PC-3 (cell line): Measurements from ENCODE around the gene TMPRSS13. TPM values are rescaled to one million over a fixed set of nuclear protein-coding genes. Genes with fewer than 3 reads are reported as not detected.

Experiments used
- ATAC-seq: fragments of 200-7000 bp; cut with Tn5 transposase; 2 replicates; pipeline ENCODE4 v1.9.1; 2020; ENCODE audit warnings: mild to moderate bottlenecking, moderate library complexity
- BruUV-seq: library from RNA; stranded (reverse); fragments of 400-500 nt; replicated peaks from 2 replicates; lab custom pipeline; 2021; lab: Mats Ljungman, UMichigan
- CTCF ChIA-PET: fragments of 300-600 bp; sonication (Branson Sonifier 250); formaldehyde crosslinking; loops from one replicate; lab custom pipeline; 2022; ENCODE audit warnings: antibody characterized with exemption; lab: Charles Lee
- POLR2A ChIA-PET: fragments of 300-600 bp; sonication (Branson Sonifier 250); formaldehyde crosslinking; loops from one replicate; lab custom pipeline; 2022; ENCODE audit warnings: antibody characterized with exemption; ENCODE audit not compliant: unreplicated experiment; lab: Charles Lee
- DNase-seq: peaks from one replicate; pipeline ENCODE4 v3.0.0-alpha.2; 2015
- H2AFZ ChIP-seq: fragments of 300-600 bp; sonication (generic); 2 replicates; pipeline ENCODE4 v1.6.0; 2016; ENCODE audit warnings: antibody characterized with exemption, low read length
- H3F3A ChIP-seq: fragments of 300-600 bp; sonication (generic); one replicate; pipeline ENCODE4 v1.6.0; 2017; ENCODE audit warnings: antibody characterized with exemption, low read length, control low read depth, mild to moderate bottlenecking; ENCODE audit not compliant: unreplicated experiment
- H3K27ac ChIP-seq: fragments of 300-600 bp; sonication (generic); 2 replicates; pipeline ENCODE4 v1.5.1; 2016; ENCODE audit warnings: mild to moderate bottlenecking, low read length
- H3K27me3 ChIP-seq: fragments of 300-600 bp; sonication (generic); 2 replicates; pipeline ENCODE4 v1.6.1; 2016; ENCODE audit warnings: low read length, mixed read lengths
- H3K36me3 ChIP-seq: fragments of 300-600 bp; sonication (generic); 2 replicates; pipeline ENCODE4 v1.6.1; 2016; ENCODE audit warnings: low read depth, mixed run types, low read length, mixed read lengths
- H3K4me1 ChIP-seq: fragments of 300-600 bp; sonication (generic); 2 replicates; pipeline ENCODE4 v1.5.1; 2016; ENCODE audit warnings: low read length; ENCODE audit not compliant: insufficient read depth
- H3K4me2 ChIP-seq: fragments of 300-600 bp; sonication (generic); 2 replicates; pipeline ENCODE4 v1.6.0; 2016; ENCODE audit warnings: low read length
- H3K4me3 ChIP-seq: fragments of 300-600 bp; sonication (generic); 2 replicates; pipeline ENCODE4 v1.5.1; 2016; ENCODE audit warnings: mild to moderate bottlenecking, low read length, mixed read lengths
- H3K79me2 ChIP-seq: fragments of 300-600 bp; sonication (generic); 2 replicates; pipeline ENCODE4 v1.6.1; 2017; ENCODE audit warnings: low read length, mixed read lengths
- H3K9ac ChIP-seq: fragments of 300-600 bp; sonication (generic); 2 replicates; pipeline ENCODE4 v1.6.0; 2016; ENCODE audit warnings: mild to moderate bottlenecking, low read length
- H3K9me2 ChIP-seq: fragments of 300-600 bp; sonication (generic); replicated peaks from 2 replicates; pipeline ENCODE4 v1.6.1; 2016; ENCODE audit warnings: mixed run types, low read length, mixed read lengths
- H3K9me3 ChIP-seq: fragments of 300-600 bp; sonication (generic); 2 replicates; pipeline ENCODE4 v1.6.1; 2016; ENCODE audit warnings: low read length, mixed read lengths
- H4K20me1 ChIP-seq: fragments of 300-600 bp; sonication (generic); 2 replicates; pipeline ENCODE4 v1.6.1; 2016; ENCODE audit warnings: low read length, mixed read lengths
- CTCF ChIP-seq: fragments of 300-600 bp; sonication (generic); conservative IDR thresholded peaks from 2 replicates; pipeline ENCODE4 v1.5.1; 2017; ENCODE audit warnings: antibody characterized with exemption, low read depth, mild to moderate bottlenecking, low read length
- EZH2 ChIP-seq: fragments of 300-600 bp; sonication (generic); IDR thresholded peaks from one replicate; pipeline ENCODE4 v1.6.1; 2017; ENCODE audit warnings: antibody characterized with exemption, mild to moderate bottlenecking, low read length; ENCODE audit not compliant: unreplicated experiment
- EZH2phosphoT487 ChIP-seq: fragments of 300-600 bp; sonication (generic); IDR thresholded peaks from 2 replicates; pipeline ENCODE4 v1.6.1; 2018; ENCODE audit warnings: mild to moderate bottlenecking, antibody characterized with exemption, low read length, borderline replicate concordance
- intact Hi-C: fragments of 100-400 bp; cut with micrococcal nuclease; formaldehyde crosslinking; loops from 2 replicates; pipeline ENCODE4 v1.9.0; 2023
- total RNA-seq: library from RNA; depleted of rRNA; stranded (reverse); fragments of >200 nt; gene quantifications from 2 replicates; pipeline ENCODE4 v1.2.3, GENCODE V29; 2014

TMPRSS13 gene
- total RNA-seq, 1 experiment from 2014 or later: 2.9 TPM

- ChIA-PET CTCF (no interaction called here), POLR2A (no interaction called here)
- H3K9me2 ChIP-seq: no peaks in the 10 kb centered on the region
- ATAC-seq (no peak), DNase-seq (no peak)
- H3K4me1 ChIP-seq: no peaks in the 10 kb centered on the region
- no peaks in the 10 kb centered on the region for H4K20me1 ChIP-seq
- no peak overlapping the region for H3K4me3 ChIP-seq
- no peak overlapping the region for H3K27ac ChIP-seq
- H3K9me3 ChIP-seq: no peaks in the 10 kb centered on the region
- no peaks in the 10 kb centered on the region for H3K36me3 ChIP-seq
- peaks cover 80% of the 10 kb centered on the region for H3K27me3 ChIP-seq
- H3F3A ChIP-seq: no peaks in the 10 kb centered on the region
- H3K79me2 ChIP-seq: no peaks in the 10 kb centered on the region
- no peak overlapping the region for H3K9ac ChIP-seq
- no TSS peak for BruUV-seq
- TF ChIP-seq CTCF (no peak), EZH2phosphoT487 (no peak), EZH2 (no peak)
- no peak overlapping the region for H3K4me2 ChIP-seq
- intact Hi-C loops: no loop called here
- H2AFZ ChIP-seq: no peak overlapping the region
Measured at GRCh38 chr11:117962826-117963225, 33.6 kb upstream of the TMPRSS13 start.

- Histone ChIP-seq H3K27me3 (peaks cover 84% of the 10 kb centered on the region), H3K27ac (no peak overlapping the region), H3K4me1 (no peaks in the 10 kb centered on the region), H3K79me2 (no peaks in the 10 kb centered on the region), H3K9ac (no peak overlapping the region), H4K20me1 (no peaks in the 10 kb centered on the region), H3K4me3 (no peak overlapping the region), H3K4me2 (no peak overlapping the region), H3K36me3 (no peaks in the 10 kb centered on the region), H3F3A (no peaks in the 10 kb centered on the region), H3K9me2 (no peaks in the 10 kb centered on the region), H3K9me3 (no peaks in the 10 kb centered on the region), H2AFZ (no peak overlapping the region)
- no peak for TF ChIP-seq EZH2
- TF ChIP-seq CTCF: no peak
- no peak for TF ChIP-seq EZH2phosphoT487
- intact Hi-C loops: no loop called here
- CTCF ChIA-PET: no interaction called here
- no peak for ATAC-seq
- BruUV-seq: no TSS peak
- DNase-seq: no peak
- POLR2A ChIA-PET: no interaction called here
Measured at GRCh38 chr11:117961896-117962295, 32.7 kb upstream of the TMPRSS13 start.

- Histone ChIP-seq H3K9me3 (no peaks in the 10 kb centered on the region), H3K4me3 (no peak overlapping the region), H3K27ac (no peak overlapping the region), H3K79me2 (no peaks in the 10 kb centered on the region), H3K27me3 (peaks cover 85% of the 10 kb centered on the region), H3K4me1 (no peaks in the 10 kb centered on the region), H4K20me1 (no peaks in the 10 kb centered on the region), H3K9me2 (no peaks in the 10 kb centered on the region), H3K9ac (no peak overlapping the region), H2AFZ (no peak overlapping the region), H3F3A (no peaks in the 10 kb centered on the region), H3K36me3 (no peaks in the 10 kb centered on the region), H3K4me2 (no peak overlapping the region)
- ChIA-PET POLR2A (no interaction called here), CTCF (no interaction called here)
- BruUV-seq: no TSS peak
- TF ChIP-seq EZH2phosphoT487 (no peak), CTCF (no peak), EZH2 (no peak)
- ATAC-seq (no peak), DNase-seq (no peak)
- intact Hi-C loops: no loop called here
Measured at GRCh38 chr11:117960406-117960805, 31.2 kb upstream of the TMPRSS13 start.
